Panc1 (cell line): Measurements from ENCODE around the gene CSKMT. TPM values are rescaled to one million over a fixed set of nuclear protein-coding genes. Genes with fewer than 3 reads are reported as not detected.
A peak's percentile ranks its signal among the peaks of the same experiment; 100 is the strongest.

Experiments
- ATAC-seq: fragments of 200-7000 bp; cut with Tn5 transposase; 2 replicates; pipeline ENCODE4 v1.9.1; 2020; ENCODE audit warnings: mild to moderate bottlenecking, moderate library complexity
- BruUV-seq: library from RNA; stranded (reverse); fragments of 400-500 nt; replicated peaks from 2 replicates; lab custom pipeline; 2021; lab: Mats Ljungman, UMichigan
- CTCF ChIA-PET: fragments of 300-600 bp; sonication (Branson Sonifier 250); formaldehyde crosslinking; loops from one replicate; lab custom pipeline; 2022; ENCODE audit warnings: antibody characterized with exemption; lab: Charles Lee
- POLR2A ChIA-PET: fragments of 300-600 bp; sonication (Branson Sonifier 250); formaldehyde crosslinking; loops from one replicate; lab custom pipeline; 2022; ENCODE audit warnings: antibody characterized with exemption; lab: Charles Lee
- DNase-seq: peaks from one replicate; pipeline ENCODE4 v3.0.0-alpha.2; 2010; ENCODE audit warnings: low read depth, low spot score
- H3K27ac ChIP-seq: 2 replicates; pipeline ENCODE4 v1.5.1; 2011; ENCODE audit warnings: mild to moderate bottlenecking, low read length, inconsistent platforms
- H3K27me3 ChIP-seq: fragments of 200-500 bp; sonication (Bioruptor generic); 2 replicates; pipeline ENCODE4 v1.6.0; 2014; ENCODE audit warnings: low read length, inconsistent platforms; ENCODE audit not compliant: control insufficient read depth, insufficient read depth
- H3K36me3 ChIP-seq: fragments of 200-500 bp; sonication (Bioruptor generic); 2 replicates; pipeline ENCODE4 v1.5.1; 2014; ENCODE audit warnings: inconsistent platforms, mild to moderate bottlenecking, low read length, moderate library complexity; ENCODE audit not compliant: control insufficient read depth, insufficient read depth
- H3K4me1 ChIP-seq: 2 replicates; pipeline ENCODE4 v1.5.1; 2011; ENCODE audit warnings: inconsistent platforms, mild to moderate bottlenecking, low read length, moderate library complexity; ENCODE audit not compliant: control insufficient read depth, insufficient read depth
- H3K4me3 ChIP-seq, 2 experiments: 2 replicates each; pipeline ENCODE4 v1.5.1; 2011 to 2012; ENCODE audit warnings: low read depth in 2 of 2, low read length in 2 of 2, mild to moderate bottlenecking in 2 of 2, inconsistent platforms in 1 of 2, moderate library complexity in 1 of 2
- H3K9me3 ChIP-seq: fragments of 200-500 bp; sonication (Bioruptor generic); 2 replicates; pipeline ENCODE4 v1.5.1; 2014; ENCODE audit warnings: low read depth, mild to moderate bottlenecking, inconsistent platforms, low read length, moderate library complexity; ENCODE audit not compliant: control insufficient read depth, insufficient read depth
- CTCF ChIP-seq: fragments of 450-650 bp; IDR thresholded peaks from 2 replicates; pipeline ENCODE4 v1.5.1; 2017; ENCODE audit warnings: mild to moderate bottlenecking
- POLR2AphosphoS5 ChIP-seq: IDR thresholded peaks from 2 replicates; pipeline ENCODE4 v1.6.1; 2012; ENCODE audit warnings: mild to moderate bottlenecking, low read depth, low read length, moderate library complexity
- SIN3A ChIP-seq: IDR thresholded peaks from 2 replicates; pipeline ENCODE4 v1.6.1; 2012; ENCODE audit warnings: low read depth, mild to moderate bottlenecking, low read length, moderate library complexity, borderline replicate concordance; ENCODE audit not compliant: insufficient read depth
- TCF7L2 ChIP-seq: IDR thresholded peaks from 2 replicates; pipeline ENCODE4 v1.6.1; 2011; ENCODE audit warnings: mild to moderate bottlenecking, low read depth, low read length, inconsistent platforms
- in situ Hi-C: cut with HindIII; loops from 2 replicates; pipeline ENCODE4 v1.10.0; 2016; ENCODE audit warnings: low sequenced_read_pairs, low pct_unique_long_range_greater_than_20kb
- intact Hi-C: fragments of 100-400 bp; cut with micrococcal nuclease; formaldehyde crosslinking; loops from one replicate; pipeline ENCODE4 v1.10.0; 2022; ENCODE audit not compliant: unreplicated experiment
- total RNA-seq: library from RNA; stranded (reverse); gene quantifications from one replicate; pipeline ENCODE4 v1.2.1, GENCODE V29; 2021; ENCODE audit not compliant: unreplicated experiment
- TF ChIP-seq, protein P1 (sequence below), 2 experiments: IDR thresholded peaks; 2 replicates each; pipeline ENCODE4 v1.6.1; 2011 to 2012; ENCODE audit warnings: low read depth in 2 of 2, control low read depth in 1 of 2, low read length in 1 of 2, mild to moderate bottlenecking in 1 of 2, moderate library complexity in 1 of 2; ENCODE audit not compliant: insufficient read depth in 1 of 2

CSKMT gene
- total RNA-seq, 1 experiment from 2014 or later, result 36.9 TPM

- Histone ChIP-seq H3K27ac (no peak overlapping the region), H3K36me3 (no peaks in the 10 kb centered on the region; the same call in 1 of the 2 replicates), H3K4me1 (peaks cover 8% of the 10 kb centered on the region), H3K4me3 (no peak overlapping the region), H3K9me3 (no peaks in the 10 kb centered on the region), H3K27me3 (no peaks in the 10 kb centered on the region)
- ATAC-seq, result no peak
- ChIA-PET POLR2A (no interaction called here), CTCF (no interaction called here)
- in situ Hi-C loops (no loop called here), intact Hi-C loops (no loop called here)
- no peak for DNase-seq
- BruUV-seq, result no TSS peak
- no peak for TF ChIP-seq TCF7L2
Measured at GRCh38 chr11:62682518-62682917, 17.4 kb downstream of the CSKMT start.

- CTCF ChIA-PET, result no interaction called here
- POLR2A ChIA-PET, result interaction anchor here (0.5 kb wide), 1 partner anchor 207 kb away, joined by 3 read pairs; no protein-coding TSS in a partner anchor
- no peaks in the 10 kb centered on the region for H3K4me1 ChIP-seq
- in situ Hi-C loops, result no loop called here
- no TSS peak for BruUV-seq
- no peak overlapping the region for H3K27ac ChIP-seq
- TF ChIP-seq POLR2AphosphoS5, result no peak
- no peak for TF ChIP-seq SIN3A
- TF ChIP-seq TCF7L2, result no peak
- TF ChIP-seq, protein P1, sequence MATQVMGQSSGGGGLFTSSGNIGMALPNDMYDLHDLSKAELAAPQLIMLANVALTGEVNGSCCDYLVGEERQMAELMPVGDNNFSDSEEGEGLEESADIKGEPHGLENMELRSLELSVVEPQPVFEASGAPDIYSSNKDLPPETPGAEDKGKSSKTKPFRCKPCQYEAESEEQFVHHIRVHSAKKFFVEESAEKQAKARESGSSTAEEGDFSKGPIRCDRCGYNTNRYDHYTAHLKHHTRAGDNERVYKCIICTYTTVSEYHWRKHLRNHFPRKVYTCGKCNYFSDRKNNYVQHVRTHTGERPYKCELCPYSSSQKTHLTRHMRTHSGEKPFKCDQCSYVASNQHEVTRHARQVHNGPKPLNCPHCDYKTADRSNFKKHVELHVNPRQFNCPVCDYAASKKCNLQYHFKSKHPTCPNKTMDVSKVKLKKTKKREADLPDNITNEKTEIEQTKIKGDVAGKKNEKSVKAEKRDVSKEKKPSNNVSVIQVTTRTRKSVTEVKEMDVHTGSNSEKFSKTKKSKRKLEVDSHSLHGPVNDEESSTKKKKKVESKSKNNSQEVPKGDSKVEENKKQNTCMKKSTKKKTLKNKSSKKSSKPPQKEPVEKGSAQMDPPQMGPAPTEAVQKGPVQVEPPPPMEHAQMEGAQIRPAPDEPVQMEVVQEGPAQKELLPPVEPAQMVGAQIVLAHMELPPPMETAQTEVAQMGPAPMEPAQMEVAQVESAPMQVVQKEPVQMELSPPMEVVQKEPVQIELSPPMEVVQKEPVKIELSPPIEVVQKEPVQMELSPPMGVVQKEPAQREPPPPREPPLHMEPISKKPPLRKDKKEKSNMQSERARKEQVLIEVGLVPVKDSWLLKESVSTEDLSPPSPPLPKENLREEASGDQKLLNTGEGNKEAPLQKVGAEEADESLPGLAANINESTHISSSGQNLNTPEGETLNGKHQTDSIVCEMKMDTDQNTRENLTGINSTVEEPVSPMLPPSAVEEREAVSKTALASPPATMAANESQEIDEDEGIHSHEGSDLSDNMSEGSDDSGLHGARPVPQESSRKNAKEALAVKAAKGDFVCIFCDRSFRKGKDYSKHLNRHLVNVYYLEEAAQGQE (IDR thresholded peaks at IDR 0.05; ENCODE audit: insufficient read depth in 1 of 2, low read depth in 2 of 2, low read length in 1 of 2), result no peak
- TF ChIP-seq CTCF, result no peak
- no peaks in the 10 kb centered on the region for H3K27me3 ChIP-seq
- intact Hi-C loops, result no loop called here
- H3K4me3 ChIP-seq, result no peak overlapping the region
- ATAC-seq (0 out of 2 replicates have a peak, but pooled peaks have one; percentile 8), DNase-seq (no peak)
- no peaks in the 10 kb centered on the region for H3K36me3 ChIP-seq
- no peaks in the 10 kb centered on the region for H3K9me3 ChIP-seq
Measured at GRCh38 chr11:62687508-62688396, 22.6 kb downstream of the CSKMT start.

- ChIA-PET CTCF (no interaction called here), POLR2A (interaction anchor here (0.5 kb wide), 1 partner anchor 208 kb away, joined by 3 read pairs; no protein-coding TSS in a partner anchor)
- H3K4me1 ChIP-seq, result no peaks in the 10 kb centered on the region
- ATAC-seq, result no peak
- no peak for DNase-seq
- no TSS peak for BruUV-seq
- no peak overlapping the region for H3K4me3 ChIP-seq
- H3K27ac ChIP-seq, result no peak overlapping the region
- H3K27me3 ChIP-seq, result no peaks in the 10 kb centered on the region
- intact Hi-C loops, result no loop called here
- H3K36me3 ChIP-seq, result no peaks in the 10 kb centered on the region
- H3K9me3 ChIP-seq, result no peaks in the 10 kb centered on the region
- TF ChIP-seq CTCF (no peak), SIN3A (no peak), POLR2AphosphoS5 (no peak), TCF7L2 (no peak)
- TF ChIP-seq, protein P1 (IDR thresholded peaks at IDR 0.05; ENCODE audit: insufficient read depth in 1 of 2, low read depth in 2 of 2, low read length in 1 of 2), result no peak
- in situ Hi-C loops, result no loop called here
Measured at GRCh38 chr11:62688491-62688890, 23.4 kb downstream of the CSKMT start.
